Ascending aorta (tissue), 2 donors: Measurements from ENCODE around the gene SLC8A3. TPM values are rescaled to one million over a fixed set of nuclear protein-coding genes. Genes with fewer than 3 reads are reported as not detected.

Experiments used
- DNase-seq, 2 donors: peaks; one replicate each; pipeline ENCODE4 v3.0.0-alpha.2; 2019; ENCODE audit warnings: low spot score in 2 of 2
- H3K27ac ChIP-seq, 2 donors: fragments of 200-600 bp; sonication (generic); one replicate each; pipeline ENCODE4 v1.5.1; 2016 to 2017; ENCODE audit warnings: mild to moderate bottlenecking in 1 of 2
- H3K27me3 ChIP-seq: fragments of 200-600 bp; sonication (generic); one replicate; pipeline ENCODE4 v1.5.1; 2017
- H3K36me3 ChIP-seq, 2 donors: fragments of 200-600 bp; sonication (generic); one replicate each; pipeline ENCODE4 v1.5.1; 2016
- H3K4me1 ChIP-seq, 2 donors: fragments of 200-600 bp; sonication (generic); one replicate each; pipeline ENCODE4 v1.5.1; 2016 to 2017; ENCODE audit warnings: mild to moderate bottlenecking in 1 of 2
- H3K4me3 ChIP-seq, 2 donors: fragments of 200-600 bp; sonication (generic); one replicate each; pipeline ENCODE4 v1.5.1; 2016 to 2017; ENCODE audit warnings: mild to moderate bottlenecking in 1 of 2
- H3K9me3 ChIP-seq, 2 donors: fragments of 200-600 bp; sonication (generic); one replicate each; pipeline ENCODE4 v1.5.1; 2016
- CTCF ChIP-seq, 3 experiments: fragments of 200-600 bp in 2 of 3; fragments of 450-650 bp in 1 of 3; sonication (generic) in 2 of 3; IDR thresholded peaks; one replicate each; pipeline ENCODE4 v1.5.1; 2016 to 2019; ENCODE audit warnings: antibody characterized with exemption in 3 of 3, mild to moderate bottlenecking in 1 of 3, moderate library complexity in 1 of 3
- intact Hi-C: fragments of 100-400 bp; cut with DNase I; formaldehyde crosslinking; loops from one replicate; pipeline ENCODE4 v1.15.1; 2023
- total RNA-seq: library from RNA; depleted of rRNA; stranded (reverse); fragments of >200 nt; gene quantifications from one replicate; pipeline ENCODE4 v1.1.0, GENCODE V29; 2016

SLC8A3 gene
- total RNA-seq, 1 donor from 2014 or later, result not detected

DNA sequence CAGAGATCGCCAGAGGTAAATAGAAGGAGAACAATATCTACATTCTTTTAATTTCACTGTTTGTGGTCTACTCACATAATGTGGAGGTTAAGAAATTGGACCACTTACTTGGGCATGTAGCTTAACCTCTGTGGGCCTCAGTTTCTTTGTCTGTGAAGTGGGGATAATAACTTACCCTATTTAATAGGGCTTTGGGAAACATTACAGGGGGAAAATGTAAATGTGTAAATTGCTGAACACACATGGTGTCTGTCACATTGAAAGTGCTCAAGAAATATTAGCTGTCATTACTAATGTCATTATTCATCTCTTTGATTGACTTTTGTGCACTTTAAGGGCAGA, 140.5 kb downstream of the SLC8A3 start:
- TF ChIP-seq CTCF (IDR thresholded peaks at IDR 0.05), result no peak
- H3K36me3 ChIP-seq, result no peaks in the 10 kb centered on the region
- intact Hi-C loops, result no loop called here
- no peak overlapping the region for H3K4me3 ChIP-seq
- no peaks in the 10 kb centered on the region for H3K9me3 ChIP-seq
- H3K27ac ChIP-seq, result no peak overlapping the region
- H3K4me1 ChIP-seq, result no peaks in the 10 kb centered on the region
- no peaks in the 10 kb centered on the region for H3K27me3 ChIP-seq
- no peak for DNase-seq

- Histone ChIP-seq H3K36me3 (no peaks in the 10 kb centered on the region), H3K9me3 (no peaks in the 10 kb centered on the region), H3K4me3 (no peak overlapping the region), H3K4me1 (no peaks in the 10 kb centered on the region), H3K27ac (no peak overlapping the region), H3K27me3 (no peaks in the 10 kb centered on the region)
- TF ChIP-seq CTCF (IDR thresholded peaks at IDR 0.05), result no peak
- DNase-seq, result no peak
- intact Hi-C loops, result no loop called here
Measured at GRCh38 chr14:70047598-70048312, 141.0 kb downstream of the SLC8A3 start.

DNA sequence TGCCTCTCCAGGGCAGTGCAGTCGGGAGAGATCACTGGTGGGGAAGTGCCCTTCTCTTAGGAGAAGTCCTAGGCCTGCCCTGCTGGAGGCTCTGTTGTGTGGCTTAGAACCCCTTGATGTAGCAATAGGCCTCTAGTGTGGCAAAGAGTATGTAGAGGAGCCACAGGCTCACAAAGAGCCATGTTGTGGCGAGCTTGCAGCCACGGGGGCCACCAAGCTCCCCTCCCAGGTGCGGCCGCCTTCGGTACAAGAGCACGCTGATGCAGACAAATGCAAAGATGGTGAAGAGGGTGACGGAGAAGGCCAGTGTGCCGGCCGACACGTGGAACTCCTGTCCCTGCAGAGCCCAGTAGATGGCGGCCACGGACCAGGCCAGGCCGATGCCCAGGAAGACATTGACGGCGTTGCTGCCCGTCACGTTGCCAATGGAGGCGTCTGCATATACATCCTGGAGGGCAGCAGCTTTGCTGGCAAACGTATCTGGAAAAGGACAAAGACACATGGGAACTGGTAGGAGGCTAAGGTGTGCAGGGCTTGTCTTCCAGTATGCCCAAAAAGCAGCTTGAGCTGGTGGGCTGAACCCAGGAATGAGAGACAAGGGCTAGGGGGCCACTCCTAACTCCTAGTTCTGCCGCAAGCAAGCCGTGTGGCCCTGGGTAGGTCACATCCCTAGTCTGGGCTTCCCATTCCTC, 142.8 kb downstream of the SLC8A3 start:
- intact Hi-C loops, result no loop called here
- H3K27me3 ChIP-seq, result no peaks in the 10 kb centered on the region
- no peak for DNase-seq
- H3K4me3 ChIP-seq, result no peak overlapping the region
- no peaks in the 10 kb centered on the region for H3K9me3 ChIP-seq
- H3K4me1 ChIP-seq, result no peaks in the 10 kb centered on the region
- no peaks in the 10 kb centered on the region for H3K36me3 ChIP-seq
- H3K27ac ChIP-seq, result no peak overlapping the region
- peak in 1 of 3 experiments; percentile 27 for TF ChIP-seq CTCF (IDR thresholded peaks at IDR 0.05)

DNA sequence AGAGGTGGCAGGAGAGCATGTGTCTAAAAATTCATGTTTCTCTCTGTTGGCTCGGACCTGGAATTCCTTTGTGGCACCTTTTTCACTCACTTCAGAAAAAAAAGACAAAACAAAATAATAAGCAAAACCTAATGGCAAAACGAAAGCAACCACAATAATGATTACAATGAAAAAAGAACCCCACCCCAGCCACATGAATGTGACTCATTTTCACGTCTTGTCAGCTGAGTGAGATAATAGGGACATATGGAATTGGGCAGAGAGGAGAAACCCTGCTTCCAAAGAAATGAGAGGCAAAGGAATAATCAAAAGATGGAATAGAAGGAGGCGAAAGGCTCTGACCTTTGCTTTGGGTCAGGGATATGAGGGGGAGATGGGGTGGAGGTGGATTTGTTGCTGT, 143.4 kb downstream of the SLC8A3 start:
- no peak for TF ChIP-seq CTCF (IDR thresholded peaks at IDR 0.05)
- intact Hi-C loops, result no loop called here
- Histone ChIP-seq H3K4me1 (no peaks in the 10 kb centered on the region), H3K4me3 (no peak overlapping the region), H3K9me3 (no peaks in the 10 kb centered on the region), H3K27me3 (no peaks in the 10 kb centered on the region), H3K27ac (no peak overlapping the region), H3K36me3 (no peaks in the 10 kb centered on the region)
- no peak for DNase-seq

DNA sequence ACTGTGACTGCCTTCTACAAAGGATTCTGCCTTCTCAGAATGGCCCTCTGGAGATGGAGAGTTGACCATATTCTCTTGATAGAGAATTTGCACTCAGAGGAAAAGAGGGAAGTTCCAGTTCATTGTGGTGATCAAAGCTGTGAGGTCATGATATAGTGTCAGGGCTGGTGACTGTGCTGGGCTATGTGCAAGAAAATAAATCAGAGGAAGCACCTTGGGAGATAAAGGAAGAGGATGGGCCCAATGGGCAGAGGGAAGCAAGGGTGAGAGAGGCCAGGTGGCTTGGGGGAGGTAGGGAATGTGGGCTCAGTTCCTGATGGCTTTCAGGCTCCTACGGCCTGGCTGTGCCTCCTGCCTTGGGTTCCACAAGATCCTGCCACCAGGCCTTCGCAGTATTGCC, 145.8 kb downstream of the SLC8A3 start:
- no peaks in the 10 kb centered on the region for H3K4me1 ChIP-seq
- H3K36me3 ChIP-seq, result no peaks in the 10 kb centered on the region
- no peak overlapping the region for H3K4me3 ChIP-seq
- TF ChIP-seq CTCF (IDR thresholded peaks at IDR 0.05), result no peak
- no peaks in the 10 kb centered on the region for H3K27me3 ChIP-seq
- H3K27ac ChIP-seq, result no peak overlapping the region
- no peaks in the 10 kb centered on the region for H3K9me3 ChIP-seq
- no peak for DNase-seq
- intact Hi-C loops, result no loop called here
